Astrocyte of the spinal cord (primary cell): ENCODE results near the gene FRY.

Source experiments
- DNase-seq: peaks from one replicate; pipeline ENCODE4 v3.0.0; 2011; ENCODE audit warnings: low read depth, low spot score
- H3K4me3 ChIP-seq: 2 replicates; pipeline ENCODE4 v1.5.1; 2011; ENCODE audit warnings: low read depth, mild to moderate bottlenecking, low read length, moderate library complexity
- CTCF ChIP-seq: IDR thresholded peaks from 2 replicates; pipeline ENCODE4 v1.5.1; 2012; ENCODE audit warnings: low read depth, mild to moderate bottlenecking, low read length, inconsistent platforms
- in situ Hi-C: cut with HindIII; loops from 2 replicates; pipeline ENCODE4 v1.10.0; 2017; ENCODE audit warnings: low sequenced_read_pairs

FRY gene

DNA sequence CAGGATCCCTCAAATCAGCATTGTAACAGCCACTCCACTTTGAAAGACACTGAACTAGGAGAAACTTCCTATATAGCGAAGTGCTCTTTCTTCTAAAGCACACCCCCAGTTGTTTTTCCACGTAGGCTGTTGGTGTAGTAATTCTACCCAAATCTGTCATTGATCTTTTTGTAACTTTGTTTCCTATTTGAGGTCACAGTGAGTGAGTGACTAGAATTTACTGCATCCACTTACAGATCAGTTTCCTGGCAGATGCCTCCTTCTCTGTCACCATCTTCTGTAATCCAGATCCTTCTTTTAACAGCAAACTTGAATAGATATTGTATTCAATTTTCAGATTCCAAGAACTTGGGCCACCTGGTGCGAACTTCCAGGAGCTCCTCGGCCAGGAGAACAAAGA lies 268.3 kb downstream of the FRY start:
- TF ChIP-seq CTCF = no peak
- in situ Hi-C loops = no loop called here
- no peak overlapping the region for H3K4me3 ChIP-seq

DNA sequence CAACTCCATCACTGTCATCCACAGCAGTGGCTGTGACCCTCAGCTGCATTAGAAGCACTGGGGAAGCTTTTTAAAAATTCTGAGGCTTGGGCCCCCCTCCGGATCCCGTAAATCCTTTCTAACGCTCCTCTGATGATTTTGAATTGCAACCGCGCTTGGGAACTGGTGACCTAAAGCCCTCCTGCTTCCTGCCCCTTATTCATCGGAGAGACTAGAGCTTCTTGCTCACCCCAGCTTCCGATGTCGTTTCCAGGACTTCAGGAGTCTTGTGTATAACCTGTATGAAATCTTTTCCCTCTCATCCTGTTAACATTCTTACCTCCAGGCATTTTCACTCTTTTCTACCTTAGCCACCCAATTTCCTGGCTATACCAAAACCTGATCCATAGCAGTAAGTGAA lies 268.8 kb downstream of the FRY start:
- DNase-seq = no peak
- in situ Hi-C loops = no loop called here
- TF ChIP-seq CTCF = no peak
- no peak overlapping the region for H3K4me3 ChIP-seq

More for the DNA sequence above, 268.3 kb downstream of the FRY start:
- no peak for DNase-seq

DNA sequence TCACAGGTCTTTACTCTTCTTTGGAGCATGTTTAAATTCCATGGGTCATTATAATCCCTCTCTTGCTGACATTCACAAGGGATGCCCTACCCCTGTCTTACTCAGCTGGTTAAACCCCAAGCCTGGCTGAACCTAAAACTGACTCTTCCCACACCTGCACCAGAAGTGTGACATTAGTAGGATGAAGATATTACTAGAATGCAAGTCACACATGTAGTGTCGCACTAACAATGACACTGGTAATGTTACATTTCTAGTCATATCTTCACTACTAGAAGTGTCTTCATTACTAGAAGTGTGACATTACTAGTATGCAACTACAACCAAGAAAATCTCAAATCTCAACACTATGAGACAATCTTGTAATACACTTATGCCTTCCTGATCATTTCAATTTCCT lies 269.3 kb downstream of the FRY start:
- TF ChIP-seq CTCF = no peak

DNA sequence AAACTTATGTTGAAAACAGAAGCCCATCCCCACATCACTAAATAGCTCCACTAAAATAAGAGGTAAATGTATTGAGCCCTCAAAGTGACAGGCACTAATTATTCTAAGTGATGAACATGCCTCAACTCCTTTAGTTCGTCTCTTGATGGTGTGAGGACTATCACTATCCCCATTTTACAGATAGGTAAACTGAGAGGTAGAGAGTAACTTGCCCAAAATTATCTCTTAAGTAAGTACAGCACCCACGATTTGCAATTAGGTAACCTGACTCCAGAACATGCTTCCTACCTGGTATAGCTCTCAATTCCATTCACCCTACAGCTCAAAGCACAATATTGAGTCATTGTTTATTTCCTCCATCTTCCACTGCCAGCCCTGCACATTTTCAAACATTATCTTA lies 270.9 kb downstream of the FRY start:
- in situ Hi-C loops = no loop called here
- DNase-seq = no peak
- H3K4me3 ChIP-seq = no peak overlapping the region
- TF ChIP-seq CTCF = no peak

More for the DNA sequence above, 269.3 kb downstream of the FRY start:
- in situ Hi-C loops = no loop called here
- DNase-seq = no peak
- H3K4me3 ChIP-seq = no peak overlapping the region

GRCh38 chr13:32305646-32306045 lies 274.1 kb downstream of the FRY start:
- in situ Hi-C loops = no loop called here
- TF ChIP-seq CTCF = no peak
- no peak overlapping the region for H3K4me3 ChIP-seq
- no peak for DNase-seq

GRCh38 chr13:32309312-32310133 lies 277.9 kb downstream of the FRY start:
- TF ChIP-seq CTCF = no peak
- in situ Hi-C loops = no loop called here
- DNase-seq = no peak
- no peak overlapping the region for H3K4me3 ChIP-seq
